Right lobe of liver (tissue), 4 donors: ENCODE results near the gene CAMP.

ENCODE experiments used
- CTCF ChIP-seq, 4 donors: fragments of 200-600 bp in 3 of 4; fragments of 450-650 bp in 1 of 4; IDR thresholded peaks; one replicate each; pipeline versions ENCODE4 v1.5.1 to v1.8.0; 2016 to 2022; ENCODE audit warnings: antibody characterized with exemption in 4 of 4, mild to moderate bottlenecking in 2 of 4
- POLR2A ChIP-seq: fragments of 450-650 bp; IDR thresholded peaks from one replicate; pipeline ENCODE4 v1.6.1; 2017; ENCODE audit warnings: antibody characterized with exemption, mild to moderate bottlenecking
- donor health status: DM: no; HTN: no; CAD: no.
- donor health status: DM: no; HTN: no; CAD: no.
- donor health status: DM: no; HTN: yes; CAD: no.

- no peak for TF ChIP-seq POLR2A
- peak; percentile 29 to 44 (median 35) for TF ChIP-seq CTCF (IDR thresholded peaks at IDR 0.05)
Measured at GRCh38 chr3:48232734-48233133, 9.4 kb downstream of the CAMP start.
